ENCODE measurements around the gene TTLL11.

DNA sequence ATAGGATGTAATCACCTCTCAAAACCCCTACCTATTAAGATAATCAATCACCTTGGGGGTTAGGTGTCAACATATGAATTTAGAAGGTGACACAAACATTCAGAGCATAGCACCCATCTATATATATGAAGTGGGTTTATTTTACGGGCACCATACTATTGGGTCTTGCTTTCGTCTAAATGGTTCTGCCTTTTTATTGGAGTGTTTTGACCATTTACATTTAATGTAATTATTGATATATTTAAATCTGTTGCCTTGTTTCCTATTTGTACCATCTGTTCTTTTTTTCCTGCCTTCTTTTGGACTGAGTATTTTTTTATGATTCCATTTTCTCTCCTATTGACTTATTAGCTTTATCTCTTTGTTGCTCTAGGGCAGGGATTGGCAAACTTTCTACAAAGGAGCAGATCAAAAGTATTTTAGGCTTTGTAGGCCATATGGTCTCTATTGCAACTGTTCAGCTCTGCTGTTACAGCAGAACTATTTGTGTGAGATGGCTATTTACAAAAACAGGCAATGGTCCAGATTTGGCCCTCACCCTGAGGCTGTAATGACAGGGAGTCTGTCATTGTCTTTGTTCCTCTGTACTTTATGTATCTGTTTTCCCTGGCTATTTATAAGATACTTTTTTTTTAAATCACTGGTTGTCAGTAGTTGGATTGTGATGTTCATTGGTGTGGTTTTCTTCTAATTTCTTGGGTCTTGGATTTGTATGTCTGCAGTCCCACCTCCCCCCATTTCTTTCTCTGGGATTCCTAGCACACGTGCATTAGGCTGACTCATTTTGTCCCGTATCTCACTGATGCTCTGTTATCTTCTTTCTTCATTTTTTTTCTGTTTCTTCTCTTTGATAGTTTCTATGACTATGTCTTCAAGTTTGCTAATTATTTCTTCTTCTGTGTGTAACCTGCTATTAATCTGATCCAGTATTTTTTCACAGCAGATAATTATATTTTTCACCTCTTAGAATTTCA lies 314.6 kb downstream of the TTLL11 start:
- TF ChIP-seq, protein P1, sequence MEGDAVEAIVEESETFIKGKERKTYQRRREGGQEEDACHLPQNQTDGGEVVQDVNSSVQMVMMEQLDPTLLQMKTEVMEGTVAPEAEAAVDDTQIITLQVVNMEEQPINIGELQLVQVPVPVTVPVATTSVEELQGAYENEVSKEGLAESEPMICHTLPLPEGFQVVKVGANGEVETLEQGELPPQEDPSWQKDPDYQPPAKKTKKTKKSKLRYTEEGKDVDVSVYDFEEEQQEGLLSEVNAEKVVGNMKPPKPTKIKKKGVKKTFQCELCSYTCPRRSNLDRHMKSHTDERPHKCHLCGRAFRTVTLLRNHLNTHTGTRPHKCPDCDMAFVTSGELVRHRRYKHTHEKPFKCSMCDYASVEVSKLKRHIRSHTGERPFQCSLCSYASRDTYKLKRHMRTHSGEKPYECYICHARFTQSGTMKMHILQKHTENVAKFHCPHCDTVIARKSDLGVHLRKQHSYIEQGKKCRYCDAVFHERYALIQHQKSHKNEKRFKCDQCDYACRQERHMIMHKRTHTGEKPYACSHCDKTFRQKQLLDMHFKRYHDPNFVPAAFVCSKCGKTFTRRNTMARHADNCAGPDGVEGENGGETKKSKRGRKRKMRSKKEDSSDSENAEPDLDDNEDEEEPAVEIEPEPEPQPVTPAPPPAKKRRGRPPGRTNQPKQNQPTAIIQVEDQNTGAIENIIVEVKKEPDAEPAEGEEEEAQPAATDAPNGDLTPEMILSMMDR (IDR thresholded peaks at IDR 0.05) = no peak
- no peak for TF ChIP-seq POLR2A (IDR thresholded peaks at IDR 0.05)
- no peak for TF ChIP-seq EP300 (IDR thresholded peaks at IDR 0.05)

All from tibial nerve (tissue), 4 donors.